Endothelial cell of hepatic sinusoid (primary cell): ENCODE measurements around the gene CDCP1.

Experiments
- in situ Hi-C: cut with HindIII; loops from 2 replicates; pipeline ENCODE4 v1.10.0; 2017; ENCODE audit warnings: low sequenced_read_pairs

The CDCP1 gene

GRCh38 chr3:45034612-45035252 lies 111.4 kb downstream of the CDCP1 start:
- in situ Hi-C loops: loop anchor here (25.0 kb wide), 2 partner anchors 478 to 628 kb away; no protein-coding TSS in a partner anchor

GRCh38 chr3:45033791-45034190 lies 112.4 kb downstream of the CDCP1 start:
- in situ Hi-C loops: loop anchor here (25.0 kb wide), 2 partner anchors 479 to 629 kb away; no protein-coding TSS in a partner anchor
